Adrenal gland (tissue), 5 donors: ENCODE results near the gene EFEMP2.

ENCODE experiments used
- CTCF ChIP-seq, 6 experiments: fragments of 450-650 bp in 4 of 6; fragments of 200-600 bp in 2 of 6; sonication (generic) in 1 of 6; IDR thresholded peaks; 1 replicate in 5 of 6; 2 replicates in 1 of 6; pipeline versions ENCODE4 v1.5.1 to v1.8.0; 2016 to 2021; ENCODE audit warnings: antibody characterized with exemption in 6 of 6, mild to moderate bottlenecking in 2 of 6, moderate library complexity in 1 of 6
- POLR2A ChIP-seq, 2 donors: fragments of 450-650 bp; IDR thresholded peaks; one replicate each; pipeline ENCODE4 v1.6.1; 2017; ENCODE audit warnings: antibody characterized with exemption in 2 of 2, mild to moderate bottlenecking in 2 of 2, moderate library complexity in 1 of 2
- donor health status: DM: no; HTN: no; CAD: no.

GRCh38 chr11:65894034-65894591, 21.5 kb upstream of the EFEMP2 start:
- TF ChIP-seq CTCF (IDR thresholded peaks at IDR 0.05) (no peak), POLR2A (IDR thresholded peaks at IDR 0.05) (no peak)
